A673 (cell line): ENCODE data around the gene RAB44.

Experiments used
- CTCF ChIP-seq: fragments of 300-800, 200-600 bp; sonication (generic); conservative IDR thresholded peaks from 2 replicates; pipeline ENCODE4 v1.5.1; 2017; ENCODE audit warnings: low read depth, mild to moderate bottlenecking, antibody characterized with exemption, low read length, moderate library complexity, mixed read lengths
- EZH2 ChIP-seq: fragments of 200-600 bp; sonication (generic); IDR thresholded peaks from 2 replicates; pipeline ENCODE4 v1.6.1; 2017; ENCODE audit warnings: borderline replicate concordance, low read depth, mild to moderate bottlenecking, mixed read lengths, antibody characterized with exemption, low read length; ENCODE audit not compliant: poor library complexity, severe bottlenecking

GRCh38 chr6:36668591-36668990, 29.0 kb upstream of the RAB44 start:
- no peak for TF ChIP-seq CTCF
- no peak for TF ChIP-seq EZH2
